Heart right ventricle (tissue), 16 donors: Measurements from ENCODE around the gene FRY. TPM values are rescaled to one million over a fixed set of nuclear protein-coding genes. Genes with fewer than 3 reads are reported as not detected.
A peak's percentile ranks its signal among the peaks of the same experiment; 100 is the strongest.

Experiments used
- ATAC-seq, 8 donors: fragments of 200-7000 bp; cut with Tn5 transposase; one replicate each; pipeline ENCODE4 v1.9.1; 2020; ENCODE audit warnings: mild to moderate bottlenecking in 8 of 8, moderate library complexity in 8 of 8, moderate number of reproducible peaks in 1 of 8
- DNase-seq, 2 donors: peaks; one replicate each; pipeline ENCODE4 v3.0.0-alpha.2; 2020
- H3K27ac ChIP-seq, 10 donors: fragments of 200-600 bp; sonication (generic) in 2 of 10; one replicate each; pipeline versions ENCODE4 v1.5.0 to v1.8.0; 2020 to 2022; ENCODE audit warnings: mild to moderate bottlenecking in 3 of 10
- H3K27me3 ChIP-seq, 7 donors: fragments of 200-600 bp; one replicate each; pipeline ENCODE4 v1.8.0; 2021 to 2022; ENCODE audit warnings: mild to moderate bottlenecking in 2 of 7
- H3K36me3 ChIP-seq, 9 donors: fragments of 200-600 bp; sonication (generic) in 1 of 9; one replicate each; pipeline versions ENCODE4 v1.5.0 to v1.8.0; 2020 to 2022; ENCODE audit warnings: mild to moderate bottlenecking in 2 of 9
- H3K4me1 ChIP-seq, 9 donors: fragments of 200-600 bp; sonication (generic) in 1 of 9; one replicate each; pipeline versions ENCODE4 v1.5.0 to v1.8.0; 2020 to 2022; ENCODE audit warnings: mild to moderate bottlenecking in 4 of 9
- H3K4me3 ChIP-seq, 10 donors: fragments of 200-600 bp; sonication (generic) in 2 of 10; one replicate each; pipeline versions ENCODE4 v1.5.0 to v1.8.0; 2020 to 2022; ENCODE audit warnings: mild to moderate bottlenecking in 7 of 10, moderate library complexity in 2 of 10
- H3K9me3 ChIP-seq, 11 donors: fragments of 200-600 bp in 10 of 11; sonication (generic) in 2 of 11; one replicate each; pipeline versions ENCODE4 v1.5.0 to v1.8.0; 2013 to 2022; ENCODE audit warnings: mild to moderate bottlenecking in 2 of 11, control low read depth in 1 of 11, moderate library complexity in 1 of 11
- CTCF ChIP-seq, 9 donors: fragments of 200-600 bp; sonication (generic) in 2 of 9; IDR thresholded peaks; one replicate each; pipeline versions ENCODE4 v1.5.0 to v1.8.0; 2021 to 2022; ENCODE audit warnings: antibody characterized with exemption in 9 of 9, mild to moderate bottlenecking in 5 of 9, moderate library complexity in 1 of 9
- WGBS, 2 donors: extraction: QIAGEN DNeasy Blood & Tissue Kit; methylation state at CpG; one replicate each; pipeline ENCODE4 v1.1.7; 2013; ENCODE audit warnings: inconsistent platforms in 1 of 2; 5-methylcytosine and 5-hydroxymethylcytosine counted together
- intact Hi-C, 10 donors: fragments of 100-400 bp; cut with DNase I; formaldehyde crosslinking; loops; one replicate each; pipeline versions ENCODE4 v1.11.1 to v1.14.2; 2022
- polyA plus RNA-seq, 2 donors: library from polyadenylated mRNA; stranded (reverse); fragments of 200-250 nt; gene quantifications; one replicate each; pipeline ENCODE4 v1.2.3, GENCODE V29; 2013
- total RNA-seq, 10 donors: library from RNA; stranded (reverse); fragmentation: NEBNext Ultra II Directional in 3 of 10; extraction: Animal tissue kit (Norgen Biotek cat#: 25700) in 3 of 10; gene quantifications; one replicate each; pipeline versions ENCODE4 v1.2.1 to v1.2.4, GENCODE V29; 2021 to 2023
- donor health status: Arrhythmogenic right ventricular cardiomyopathy.
- donor health status: ischemic (EF 13 %, LVEDD 7.1; RV severe dilation, severe dysfunction).
- donor health status: healthy with polysubstance abuse.
- donor health status: DM: no; HTN: yes; CAD: no.
- donor health status: DM: no; HTN: no; CAD: no.
- donor health status: ischemic (EF 25% LVEDD 6.9; RV normal size, moderate dysfunction).
- donor health status: ischemic (EF 25% LVEDD 5.7; RV mildly dilated, moderate dysfunction).
- donor health status: healthy.
- donor health status: DM: yes; HTN: yes; CAD: no.
- donor health status: Ischemic cardiomyopathy.
- donor health status: ischemic (EF 35%, LVEDD 5.7; RV mildly dilated, moderate dysfunction).
- donor health status: nonischemic (EF 11% LVEDD 7.7; RV severe dilation, severe dysfunction).
- donor health status: DM: yes; HTN: yes; CAD: no.
- donor health status: PGD.
- donor health status: ischemic (EF 29% LVEDD 5.4; RV normal size, mild dysfunction).
- donor health status: nonischemic (EF 23%, LVEDD 6.1; RV moderate dilation, normal function).

Gene FRY
- total and polyA plus RNA-seq, 12 donors = 24.9 to 268 (median 207) TPM

DNA sequence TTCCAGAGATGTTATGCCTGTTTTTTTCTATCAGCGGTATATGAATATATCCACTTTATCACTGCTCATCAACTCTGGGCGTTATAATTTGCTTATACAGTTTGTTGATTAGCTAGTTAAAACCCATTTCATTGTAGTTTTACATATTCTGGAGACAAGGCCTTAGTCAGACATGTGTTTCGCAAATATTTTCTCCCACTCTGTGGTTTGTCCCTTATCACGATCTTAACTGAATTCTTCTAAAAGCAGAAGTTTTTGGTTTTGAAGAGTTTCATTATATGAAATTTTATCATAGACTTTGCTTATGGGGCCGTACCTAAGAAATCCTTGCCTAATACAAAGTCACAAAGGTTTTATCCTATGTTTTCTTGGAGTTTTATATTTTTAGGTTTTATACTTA is 84.6 kb downstream of the FRY start:
- intact Hi-C loops = loop anchor here in 3 of 10 donors (5.0 to 10.0 kb wide), 3 partner anchors 36 to 71 kb away; no protein-coding TSS in a partner anchor
- DNase-seq = no peak
- Histone ChIP-seq H3K4me1 (peaks cover 4 to 76% (median 63%) of the 10 kb centered on the region in 9 donors), H3K27ac (peak overlapping the region in 5 of 10 donors; percentile 66 to 78 (median 77)), H3K4me3 (no peak overlapping the region), H3K9me3 (no peaks in the 10 kb centered on the region), H3K36me3 (peaks cover 0 to 7% (median 0%) of the 10 kb centered on the region in 9 donors), H3K27me3 (no peaks in the 10 kb centered on the region)
- 74 to 77% methylated on average over 5 of the region's 5 CpGs for WGBS, 2 donors
- ATAC-seq = no peak
- TF ChIP-seq CTCF (IDR thresholded peaks at IDR 0.05) = no peak

GRCh38 chr13:32117001-32117400 is 85.4 kb downstream of the FRY start:
- DNase-seq (no peak), ATAC-seq (peak in 2 of 8 donors; percentile 4 to 12)
- Histone ChIP-seq H3K27ac (peak overlapping the region; percentile 0 to 81 (median 71)), H3K4me3 (no peak overlapping the region), H3K9me3 (peaks cover 0 to under 1% (median 0%) of the 10 kb centered on the region in 11 donors), H3K27me3 (no peaks in the 10 kb centered on the region), H3K4me1 (peaks cover 4 to 72% (median 57%) of the 10 kb centered on the region in 9 donors), H3K36me3 (peaks cover 0 to 7% (median 0%) of the 10 kb centered on the region in 9 donors)
- intact Hi-C loops = loop anchor here in 3 of 10 donors (5.0 to 10.0 kb wide), 3 partner anchors 35 to 72 kb away; no protein-coding TSS in a partner anchor
- WGBS, 2 donors = 55 to 65% methylated on average over 3 of the region's 3 CpGs
- TF ChIP-seq CTCF (IDR thresholded peaks at IDR 0.05) = no peak

GRCh38 chr13:32117701-32118100 is 86.1 kb downstream of the FRY start:
- Histone ChIP-seq H3K9me3 (peaks cover 0 to 8% (median 0%) of the 10 kb centered on the region in 11 donors), H3K36me3 (peaks cover 0 to 8% (median 0%) of the 10 kb centered on the region in 9 donors), H3K4me1 (peaks cover 4 to 68% (median 57%) of the 10 kb centered on the region in 9 donors), H3K4me3 (no peak overlapping the region), H3K27me3 (no peaks in the 10 kb centered on the region), H3K27ac (peak overlapping the region; percentile 0 to 81 (median 71))
- intact Hi-C loops = loop anchor here in 3 of 10 donors (5.0 to 10.0 kb wide), 3 partner anchors 35 to 73 kb away; no protein-coding TSS in a partner anchor
- no peak for TF ChIP-seq CTCF (IDR thresholded peaks at IDR 0.05)
- DNase-seq = peak; percentile 38 to 71
- peak; percentile 92 to 100 (median 95) for ATAC-seq
- WGBS, 2 donors = 49 to 56% methylated on average over 6 of the region's 6 CpGs

GRCh38 chr13:32121316-32121715 is 89.7 kb downstream of the FRY start:
- H3K4me3 ChIP-seq = no peak overlapping the region
- no peak for ATAC-seq
- no peak for DNase-seq
- no peak for TF ChIP-seq CTCF (IDR thresholded peaks at IDR 0.05)
- peaks cover 0 to 22% (median 0%) of the 10 kb centered on the region in 9 donors for H3K36me3 ChIP-seq
- WGBS, 2 donors = 96% methylated on average over 3 of the region's 3 CpGs
- intact Hi-C loops = no loop called here
- H3K9me3 ChIP-seq = peaks cover 0 to 14% (median 0%) of the 10 kb centered on the region in 11 donors
- peaks cover 0 to 54% (median 48%) of the 10 kb centered on the region in 9 donors for H3K4me1 ChIP-seq
- no peak overlapping the region for H3K27ac ChIP-seq
- no peaks in the 10 kb centered on the region for H3K27me3 ChIP-seq
